ENCODE data around the gene KRTAP4-11.
"Not testable (repeated sequence)": the region's sequence is repeated elsewhere in the genome, so short reads cannot be mapped to it uniquely, and the experiment has no call there.

KRTAP4-11 gene

DNA sequence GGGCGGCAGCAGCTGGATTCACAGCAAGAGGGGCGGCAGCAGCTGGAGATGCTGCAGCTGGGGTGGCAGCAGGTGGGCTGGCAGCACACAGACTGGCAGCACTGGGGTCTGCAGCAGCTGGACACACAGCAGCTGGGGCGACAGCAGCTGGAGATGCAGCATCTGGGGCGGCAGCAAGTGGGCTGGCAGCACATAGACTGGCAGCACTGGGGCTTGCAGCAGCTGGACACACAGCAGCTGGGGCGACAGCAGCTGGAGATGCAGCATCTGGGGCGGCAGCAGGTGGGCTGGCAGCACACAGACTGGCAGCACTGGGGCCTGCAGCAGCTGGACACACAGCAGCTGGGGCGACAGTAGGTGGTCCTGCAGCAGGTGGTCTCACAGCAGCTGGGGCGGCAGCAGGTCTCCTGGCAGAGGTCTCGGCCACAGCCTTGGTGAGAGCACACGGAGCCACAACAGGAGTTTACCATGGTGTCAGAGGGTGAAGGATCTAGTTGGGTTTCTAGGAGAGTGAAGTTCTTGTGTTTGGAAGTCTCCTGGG, at the start of gene KRTAP4-11:
TSS of gene KRTAP4-11 (minus strand) at position 528 of the 541 bp plus-strand sequence. CDS start at position 470, 58 bp downstream.
- H3K9me3 ChIP-seq (ENCODE audit: severe bottlenecking); ATAC-seq (ENCODE audit: low read depth); H3K27ac ChIP-seq (ENCODE audit: poor library complexity, severe bottlenecking): not testable (repeated sequence)

DNA sequence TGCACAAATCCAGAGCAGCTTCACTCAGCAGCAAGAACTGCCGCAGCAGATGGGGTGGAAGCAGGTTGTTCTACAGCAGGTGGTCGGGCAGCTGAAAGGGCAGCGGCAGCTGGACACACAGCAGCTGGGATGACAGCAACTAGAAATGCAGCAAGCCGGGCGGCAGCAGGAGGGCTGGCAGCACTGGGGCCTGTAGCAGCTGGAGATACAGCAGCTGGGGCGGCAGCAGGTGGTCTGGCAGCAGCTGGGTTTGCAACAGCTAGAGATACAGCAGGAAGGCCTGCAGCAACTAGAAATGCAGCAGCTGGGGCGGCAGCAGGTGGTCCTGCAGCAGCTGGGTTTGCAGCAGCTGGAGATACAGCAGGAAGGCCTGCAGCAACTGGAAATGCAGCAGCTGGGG, 49.4 kb upstream of the KRTAP4-11 start:
- TF ChIP-seq, protein P1, sequence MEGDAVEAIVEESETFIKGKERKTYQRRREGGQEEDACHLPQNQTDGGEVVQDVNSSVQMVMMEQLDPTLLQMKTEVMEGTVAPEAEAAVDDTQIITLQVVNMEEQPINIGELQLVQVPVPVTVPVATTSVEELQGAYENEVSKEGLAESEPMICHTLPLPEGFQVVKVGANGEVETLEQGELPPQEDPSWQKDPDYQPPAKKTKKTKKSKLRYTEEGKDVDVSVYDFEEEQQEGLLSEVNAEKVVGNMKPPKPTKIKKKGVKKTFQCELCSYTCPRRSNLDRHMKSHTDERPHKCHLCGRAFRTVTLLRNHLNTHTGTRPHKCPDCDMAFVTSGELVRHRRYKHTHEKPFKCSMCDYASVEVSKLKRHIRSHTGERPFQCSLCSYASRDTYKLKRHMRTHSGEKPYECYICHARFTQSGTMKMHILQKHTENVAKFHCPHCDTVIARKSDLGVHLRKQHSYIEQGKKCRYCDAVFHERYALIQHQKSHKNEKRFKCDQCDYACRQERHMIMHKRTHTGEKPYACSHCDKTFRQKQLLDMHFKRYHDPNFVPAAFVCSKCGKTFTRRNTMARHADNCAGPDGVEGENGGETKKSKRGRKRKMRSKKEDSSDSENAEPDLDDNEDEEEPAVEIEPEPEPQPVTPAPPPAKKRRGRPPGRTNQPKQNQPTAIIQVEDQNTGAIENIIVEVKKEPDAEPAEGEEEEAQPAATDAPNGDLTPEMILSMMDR (IDR thresholded peaks at IDR 0.05; ENCODE audit: poor library complexity, severe bottlenecking) = no peak
- ATAC-seq (ENCODE audit: low read depth) (no peak), DNase-seq (ENCODE audit: low spot score) (no peak)
- Histone ChIP-seq H3K4me1 (ENCODE audit: insufficient read depth, poor library complexity, severe bottlenecking) (no peaks in the 10 kb centered on the region), H3K36me3 (ENCODE audit: low read depth) (no peaks in the 10 kb centered on the region), H3K27ac (ENCODE audit: poor library complexity, severe bottlenecking) (no peak overlapping the region), H3K9me3 (ENCODE audit: severe bottlenecking) (no peaks in the 10 kb centered on the region), H3K4me3 (ENCODE audit: severe bottlenecking) (no peak overlapping the region), H3K27me3 (ENCODE audit: insufficient read depth, poor library complexity, severe bottlenecking) (no peaks in the 10 kb centered on the region)

More for the DNA sequence above, at the start of gene KRTAP4-11:
- H3K36me3 ChIP-seq (ENCODE audit: low read depth); DNase-seq (ENCODE audit: low spot score); H3K27me3 ChIP-seq (ENCODE audit: insufficient read depth, poor library complexity, severe bottlenecking); H3K4me1 ChIP-seq (ENCODE audit: insufficient read depth, poor library complexity, severe bottlenecking); H3K4me3 ChIP-seq (ENCODE audit: severe bottlenecking): not testable (repeated sequence)

DNA sequence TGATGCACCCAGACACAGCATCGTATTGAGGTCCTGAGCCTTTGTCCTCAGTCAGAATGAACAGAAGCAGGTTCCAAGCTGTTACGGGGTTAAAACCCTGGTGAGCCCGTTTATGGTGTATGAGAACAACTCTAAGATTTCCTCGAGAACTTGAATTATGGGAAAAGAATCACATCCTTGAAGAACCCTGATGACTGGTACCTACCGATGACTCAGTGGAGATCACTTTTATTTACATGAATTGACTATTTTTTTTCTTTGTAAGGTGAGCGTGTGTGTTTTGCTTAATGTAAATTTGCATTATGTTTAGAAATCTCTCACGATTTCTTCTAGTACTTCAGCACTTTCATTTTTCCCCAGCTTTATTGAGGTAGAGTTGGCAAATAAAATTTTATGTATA, 45.7 kb upstream of the KRTAP4-11 start:
- TF ChIP-seq, protein P1 (IDR thresholded peaks at IDR 0.05; ENCODE audit: poor library complexity, severe bottlenecking) = no peak
- no peak for DNase-seq (ENCODE audit: low spot score)
- no peak for ATAC-seq (ENCODE audit: low read depth)
- H3K36me3 ChIP-seq (ENCODE audit: low read depth) = no peaks in the 10 kb centered on the region
- no peak overlapping the region for H3K27ac ChIP-seq (ENCODE audit: poor library complexity, severe bottlenecking)
- no peaks in the 10 kb centered on the region for H3K4me1 ChIP-seq (ENCODE audit: insufficient read depth, poor library complexity, severe bottlenecking)
- H3K27me3 ChIP-seq (ENCODE audit: insufficient read depth, poor library complexity, severe bottlenecking) = no peaks in the 10 kb centered on the region
- H3K9me3 ChIP-seq (ENCODE audit: severe bottlenecking) = no peaks in the 10 kb centered on the region
- H3K4me3 ChIP-seq (ENCODE audit: severe bottlenecking) = no peak overlapping the region

DNA sequence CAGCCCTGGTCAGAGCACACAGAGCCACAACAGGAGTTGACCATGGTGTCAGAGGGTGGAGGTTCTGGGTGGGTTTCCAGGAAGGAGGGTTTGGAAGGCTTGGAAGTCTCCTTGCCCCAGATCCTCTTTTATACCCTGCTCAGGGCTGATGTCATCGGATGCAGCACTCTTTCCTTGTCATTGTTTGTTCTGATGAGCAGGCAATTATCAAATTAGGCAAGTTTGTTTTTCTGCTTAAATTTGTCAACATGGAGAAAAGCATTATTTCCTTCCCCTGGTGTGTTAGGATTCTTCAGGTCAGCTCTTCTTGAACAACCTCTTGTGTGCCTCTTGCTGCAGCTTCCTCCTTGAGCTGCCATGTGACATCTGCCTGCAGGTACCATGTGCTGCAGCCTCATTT, 42.5 kb upstream of the KRTAP4-11 start, which contains the start of gene KRTAP4-4:
TSS of gene KRTAP4-4 (minus strand) at position 101 of the 400 bp plus-strand sequence. CDS start at position 44, 57 bp downstream.
- Histone ChIP-seq H3K36me3 (ENCODE audit: low read depth) (no peaks in the 10 kb centered on the region), H3K27me3 (ENCODE audit: insufficient read depth, poor library complexity, severe bottlenecking) (no peaks in the 10 kb centered on the region), H3K27ac (ENCODE audit: poor library complexity, severe bottlenecking) (no peak within 1 kb of the TSS), H3K4me1 (ENCODE audit: insufficient read depth, poor library complexity, severe bottlenecking) (no peaks in the 10 kb centered on the region), H3K9me3 (ENCODE audit: severe bottlenecking) (no peaks in the 10 kb centered on the region), H3K4me3 (ENCODE audit: severe bottlenecking) (no peak within 1 kb of the TSS)
- TF ChIP-seq, protein P1 (IDR thresholded peaks at IDR 0.05; ENCODE audit: poor library complexity, severe bottlenecking) = no peak
- no peak for ATAC-seq (ENCODE audit: low read depth)
- DNase-seq (ENCODE audit: low spot score) = no peak

DNA sequence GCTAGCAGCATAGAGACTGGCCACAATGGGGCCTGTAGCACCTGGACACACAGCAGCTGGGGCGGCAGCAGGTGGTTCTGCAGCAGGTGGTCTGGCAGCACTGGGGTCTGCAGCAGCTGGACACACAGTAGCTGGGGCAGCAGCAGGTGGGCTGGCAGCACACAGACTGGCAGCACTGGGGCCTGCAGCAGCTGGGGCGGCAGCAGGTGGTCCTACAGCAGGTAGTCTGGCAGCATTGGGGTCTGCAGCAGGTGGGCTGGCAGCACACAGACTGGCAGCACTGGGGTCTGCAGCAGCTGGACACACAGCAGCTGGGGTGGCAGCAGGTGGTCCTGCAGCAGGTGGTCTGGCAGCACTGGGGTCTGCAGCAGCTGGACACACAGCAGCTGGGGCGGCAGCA, 42.0 kb upstream of the KRTAP4-11 start:
- not testable (repeated sequence) for H3K27ac ChIP-seq (ENCODE audit: poor library complexity, severe bottlenecking); H3K36me3 ChIP-seq (ENCODE audit: low read depth); H3K27me3 ChIP-seq (ENCODE audit: insufficient read depth, poor library complexity, severe bottlenecking); ATAC-seq (ENCODE audit: low read depth); H3K4me3 ChIP-seq (ENCODE audit: severe bottlenecking); H3K9me3 ChIP-seq (ENCODE audit: severe bottlenecking); H3K4me1 ChIP-seq (ENCODE audit: insufficient read depth, poor library complexity, severe bottlenecking); DNase-seq (ENCODE audit: low spot score)

DNA sequence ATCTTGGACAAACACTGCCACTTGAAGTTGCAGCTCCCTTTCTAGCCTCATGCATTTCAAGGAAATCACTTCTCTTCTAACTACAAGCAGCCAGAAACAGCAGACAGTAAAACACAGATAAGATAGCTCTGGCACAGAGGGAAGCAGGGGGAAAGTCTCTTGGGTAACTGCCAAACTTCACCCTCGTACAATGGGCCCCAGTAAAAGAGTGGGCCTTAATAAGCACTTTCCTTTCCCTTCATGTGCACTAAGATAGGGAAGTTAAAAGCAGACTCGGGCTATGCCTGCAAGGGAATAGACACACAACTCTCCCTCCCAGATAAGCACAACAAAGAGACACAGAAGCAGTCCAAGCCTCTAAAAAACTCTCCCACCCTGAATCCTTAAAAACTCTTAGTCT, 35.7 kb upstream of the KRTAP4-11 start:
- TF ChIP-seq, protein P1 (IDR thresholded peaks at IDR 0.05; ENCODE audit: poor library complexity, severe bottlenecking) = no peak
- no peaks in the 10 kb centered on the region for H3K27me3 ChIP-seq (ENCODE audit: insufficient read depth, poor library complexity, severe bottlenecking)
- peaks cover 8% of the 10 kb centered on the region for H3K4me1 ChIP-seq (ENCODE audit: insufficient read depth, poor library complexity, severe bottlenecking)
- ATAC-seq (ENCODE audit: low read depth) = no peak
- no peak overlapping the region for H3K27ac ChIP-seq (ENCODE audit: poor library complexity, severe bottlenecking)
- H3K9me3 ChIP-seq (ENCODE audit: severe bottlenecking) = no peaks in the 10 kb centered on the region
- no peak for DNase-seq (ENCODE audit: low spot score)
- no peak overlapping the region for H3K4me3 ChIP-seq (ENCODE audit: severe bottlenecking)
- H3K36me3 ChIP-seq (ENCODE audit: low read depth) = no peaks in the 10 kb centered on the region
